Vagina (tissue), 2 donors: ENCODE measurements around the gene KIR3DL3.

Experiments used
- POLR2A ChIP-seq, 2 donors: fragments of 450-650 bp; IDR thresholded peaks; one replicate each; pipeline ENCODE4 v1.6.1; 2017; ENCODE audit warnings: antibody characterized with exemption in 2 of 2, mild to moderate bottlenecking in 2 of 2, moderate library complexity in 2 of 2
- POLR2AphosphoS5 ChIP-seq, 2 donors: sonication (generic); formaldehyde crosslinking; IDR thresholded peaks; one replicate each; pipeline ENCODE4 v1.9.0; 2017; ENCODE audit warnings: antibody characterized with exemption in 2 of 2, mild to moderate bottlenecking in 2 of 2, low read depth in 1 of 2; ENCODE audit not compliant: insufficient read depth in 1 of 2
- TF ChIP-seq, protein P1 (sequence below), 3 experiments: fragments of 450-650 bp in 2 of 3; fragments of 200-600 bp in 1 of 3; sonication (generic) in 1 of 3; IDR thresholded peaks; one replicate each; pipeline ENCODE4 v1.5.1; 2017 to 2019; ENCODE audit warnings: antibody characterized with exemption in 3 of 3, mild to moderate bottlenecking in 2 of 3, moderate library complexity in 2 of 3

DNA sequence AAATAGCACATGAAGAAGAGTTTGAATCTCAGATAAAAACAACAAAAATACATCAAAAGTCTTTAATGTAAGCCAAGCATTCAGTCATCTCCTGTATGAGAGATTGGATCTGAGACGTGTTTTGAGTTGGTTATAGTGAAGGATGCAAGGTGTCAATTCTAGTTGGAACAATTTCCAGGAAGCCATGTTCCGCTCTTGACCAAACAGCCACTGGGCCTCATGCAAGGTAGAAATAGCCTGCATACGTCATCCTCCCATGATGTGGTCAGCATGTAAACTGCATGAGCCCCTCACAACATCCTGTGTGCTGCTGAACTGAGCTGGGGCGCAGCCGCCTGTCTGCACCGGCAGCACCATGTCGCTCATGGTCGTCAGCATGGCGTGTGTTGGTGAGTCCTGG, at the start of gene KIR3DL3:
- TF ChIP-seq, protein P1, sequence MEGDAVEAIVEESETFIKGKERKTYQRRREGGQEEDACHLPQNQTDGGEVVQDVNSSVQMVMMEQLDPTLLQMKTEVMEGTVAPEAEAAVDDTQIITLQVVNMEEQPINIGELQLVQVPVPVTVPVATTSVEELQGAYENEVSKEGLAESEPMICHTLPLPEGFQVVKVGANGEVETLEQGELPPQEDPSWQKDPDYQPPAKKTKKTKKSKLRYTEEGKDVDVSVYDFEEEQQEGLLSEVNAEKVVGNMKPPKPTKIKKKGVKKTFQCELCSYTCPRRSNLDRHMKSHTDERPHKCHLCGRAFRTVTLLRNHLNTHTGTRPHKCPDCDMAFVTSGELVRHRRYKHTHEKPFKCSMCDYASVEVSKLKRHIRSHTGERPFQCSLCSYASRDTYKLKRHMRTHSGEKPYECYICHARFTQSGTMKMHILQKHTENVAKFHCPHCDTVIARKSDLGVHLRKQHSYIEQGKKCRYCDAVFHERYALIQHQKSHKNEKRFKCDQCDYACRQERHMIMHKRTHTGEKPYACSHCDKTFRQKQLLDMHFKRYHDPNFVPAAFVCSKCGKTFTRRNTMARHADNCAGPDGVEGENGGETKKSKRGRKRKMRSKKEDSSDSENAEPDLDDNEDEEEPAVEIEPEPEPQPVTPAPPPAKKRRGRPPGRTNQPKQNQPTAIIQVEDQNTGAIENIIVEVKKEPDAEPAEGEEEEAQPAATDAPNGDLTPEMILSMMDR (IDR thresholded peaks at IDR 0.05), result no peak
- TF ChIP-seq POLR2AphosphoS5 (IDR thresholded peaks at IDR 0.05; ENCODE audit: insufficient read depth in 1 of 2, low read depth in 1 of 2) (no peak), POLR2A (IDR thresholded peaks at IDR 0.05) (no peak)
